HG03520 (cell line): ENCODE results near the gene ZBTB7C.

Experiments used
- ATAC-seq: cut with Tn5 transposase; IDR thresholded peaks from one replicate; pipeline ENCODE4 v1.9.1; 2021; ENCODE audit warnings: mild to moderate bottlenecking, moderate library complexity; ENCODE audit not compliant: unreplicated experiment

ZBTB7C gene

DNA sequence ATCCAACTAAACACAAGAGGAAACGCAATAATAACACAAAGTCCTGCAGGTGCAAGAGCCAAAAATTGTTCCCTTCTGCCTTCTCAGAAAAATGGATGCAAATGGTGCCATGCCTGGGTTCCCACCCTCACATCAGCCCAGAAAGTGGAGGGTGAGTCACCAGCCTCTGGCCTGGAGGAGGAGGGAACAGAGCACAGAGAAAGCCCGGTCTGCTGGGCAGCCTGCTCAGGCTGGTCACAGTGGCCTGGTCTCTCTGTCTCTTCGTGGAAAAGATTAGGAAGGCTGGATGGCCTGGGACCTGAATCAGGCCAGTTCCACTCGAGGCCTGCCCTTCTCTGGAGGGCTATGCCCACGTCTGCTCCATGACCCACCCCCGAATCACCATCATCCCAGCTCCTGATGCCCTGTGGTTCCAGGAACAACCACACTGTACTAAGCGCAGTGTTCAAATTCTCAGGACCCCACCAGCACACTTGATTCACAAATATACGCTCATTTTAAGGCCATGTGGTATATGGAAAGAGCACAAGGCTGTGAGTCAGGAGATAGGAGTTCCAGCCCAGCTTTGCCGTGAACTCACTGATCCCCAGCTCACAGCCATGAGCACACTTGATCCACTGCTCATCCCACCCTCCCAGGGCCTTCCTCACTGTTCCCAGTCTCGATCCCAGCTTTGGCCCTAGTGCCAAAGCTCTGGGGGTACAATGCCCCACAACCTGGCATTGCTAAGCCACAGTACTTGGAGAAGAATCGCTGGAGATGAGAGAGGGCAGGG is 82.1 kb downstream of the ZBTB7C start:
- ATAC-seq, result no peak

DNA sequence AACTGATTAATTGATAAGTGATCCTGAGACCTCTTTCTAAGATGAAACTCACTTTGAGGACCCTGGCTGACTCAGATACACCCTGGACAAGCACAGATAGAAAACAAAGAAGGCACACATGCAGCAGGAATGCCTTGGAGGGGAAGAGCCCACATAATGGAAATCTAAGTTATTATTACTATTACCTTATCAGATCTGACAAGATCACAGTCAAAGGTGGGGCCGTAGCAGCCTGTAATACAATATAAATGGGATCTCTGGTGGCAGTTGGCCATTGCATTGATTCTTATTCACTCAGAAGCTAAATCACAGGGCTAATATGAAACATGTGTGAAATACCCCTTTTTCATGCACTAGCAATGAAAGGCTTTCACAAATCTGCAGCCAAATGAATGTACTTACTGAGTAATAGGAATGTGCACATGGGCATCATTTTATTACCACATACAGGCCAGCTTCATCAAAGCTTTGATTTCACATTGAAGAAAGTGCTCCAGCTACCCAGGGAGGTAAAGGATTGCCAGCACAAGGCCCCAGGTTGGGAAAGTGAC is 84.0 kb downstream of the ZBTB7C start:
- no peak for ATAC-seq

DNA sequence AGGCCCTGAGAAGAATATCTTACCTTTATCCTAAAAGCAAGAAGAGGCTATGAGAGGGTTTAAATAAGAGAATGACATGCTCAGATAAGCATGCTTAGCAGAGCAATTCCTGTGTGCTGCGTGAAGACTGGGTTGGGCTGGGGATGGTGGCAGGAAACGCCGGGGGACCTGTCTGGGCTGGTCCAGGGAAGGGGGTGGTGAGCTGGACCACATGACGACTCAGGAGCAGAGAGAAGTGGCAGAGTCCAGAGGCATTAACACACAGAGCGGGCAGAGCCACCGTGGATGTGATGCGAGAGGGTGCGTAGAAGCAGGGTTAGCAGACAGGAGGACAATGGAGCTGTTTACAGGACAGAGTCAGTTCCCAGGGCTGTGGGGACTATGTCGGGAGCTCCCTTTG is 84.5 kb downstream of the ZBTB7C start:
- ATAC-seq, result no peak

DNA sequence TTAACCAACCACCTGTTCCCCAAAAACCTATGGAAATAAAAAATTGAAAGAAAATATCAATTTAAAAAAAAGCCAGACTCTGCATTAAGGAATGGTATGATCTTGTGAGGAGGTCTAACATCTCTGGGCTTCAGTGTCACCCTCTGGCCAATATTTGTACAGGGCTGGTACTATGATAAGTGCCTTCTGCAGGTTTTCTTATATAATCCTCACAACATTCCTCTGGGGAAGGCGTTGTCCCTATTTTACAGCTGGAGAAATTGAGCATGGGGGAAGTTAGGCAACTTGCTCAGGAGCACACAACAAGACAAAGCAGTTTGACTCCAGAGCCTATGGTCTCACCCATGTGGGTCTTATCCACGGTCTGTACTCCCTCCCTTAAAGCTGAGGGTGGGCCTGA is 86.0 kb downstream of the ZBTB7C start:
- no peak for ATAC-seq

DNA sequence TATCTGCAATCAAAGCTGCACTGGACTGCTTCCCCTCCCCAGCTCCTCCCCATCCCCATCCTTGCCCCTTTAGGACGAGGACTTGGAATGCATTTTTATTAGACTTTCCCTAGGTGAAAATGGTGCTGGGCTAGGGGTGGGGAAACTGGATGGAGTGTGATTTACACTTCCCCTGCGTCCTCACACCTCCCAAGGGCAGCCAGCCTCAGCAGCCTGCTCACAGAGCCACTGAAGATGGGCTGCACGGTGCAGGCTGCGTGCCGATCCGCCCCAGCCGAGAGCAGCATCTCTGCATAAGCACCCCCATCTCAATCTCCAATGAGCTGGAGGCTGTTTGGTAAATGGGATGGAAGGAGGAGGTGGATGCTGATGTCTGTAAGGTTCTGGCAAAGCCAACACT is 87.6 kb downstream of the ZBTB7C start:
- no peak for ATAC-seq

DNA sequence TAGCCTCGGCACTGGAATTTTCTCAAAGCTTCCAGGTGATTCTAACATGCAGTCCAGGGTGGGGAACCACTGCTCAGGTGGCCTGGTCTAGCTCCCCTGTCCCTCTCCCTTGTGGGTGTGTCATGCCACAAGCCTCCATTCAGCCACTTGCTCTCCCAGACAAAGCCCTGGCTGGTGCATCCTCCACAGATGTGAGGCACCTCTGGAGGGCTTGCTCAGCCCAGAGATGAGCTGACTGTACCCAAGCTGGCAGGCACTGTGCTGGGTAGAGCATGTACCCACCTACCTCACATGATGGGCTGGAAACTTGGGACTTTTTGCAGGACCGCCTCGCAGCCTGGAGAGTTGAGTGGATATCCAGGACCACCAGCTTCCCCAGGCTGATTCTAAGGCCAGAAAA is 88.1 kb downstream of the ZBTB7C start:
- no peak for ATAC-seq

DNA sequence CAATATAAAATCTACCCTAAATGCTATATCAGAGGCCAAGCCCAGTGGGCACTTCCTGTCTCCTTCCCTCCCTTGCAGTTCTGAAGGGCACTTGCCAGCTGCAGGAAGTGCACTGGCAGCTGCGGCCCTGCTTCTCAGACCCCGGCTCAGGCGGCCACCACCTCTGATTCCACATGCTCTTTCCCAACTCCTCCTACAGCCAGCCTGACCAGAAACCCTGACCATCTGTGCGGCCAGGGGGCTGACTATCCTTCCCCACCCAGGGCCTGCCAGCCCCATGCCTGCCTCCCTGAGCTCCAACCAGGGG is 88.6 kb downstream of the ZBTB7C start:
- ATAC-seq, result no peak

DNA sequence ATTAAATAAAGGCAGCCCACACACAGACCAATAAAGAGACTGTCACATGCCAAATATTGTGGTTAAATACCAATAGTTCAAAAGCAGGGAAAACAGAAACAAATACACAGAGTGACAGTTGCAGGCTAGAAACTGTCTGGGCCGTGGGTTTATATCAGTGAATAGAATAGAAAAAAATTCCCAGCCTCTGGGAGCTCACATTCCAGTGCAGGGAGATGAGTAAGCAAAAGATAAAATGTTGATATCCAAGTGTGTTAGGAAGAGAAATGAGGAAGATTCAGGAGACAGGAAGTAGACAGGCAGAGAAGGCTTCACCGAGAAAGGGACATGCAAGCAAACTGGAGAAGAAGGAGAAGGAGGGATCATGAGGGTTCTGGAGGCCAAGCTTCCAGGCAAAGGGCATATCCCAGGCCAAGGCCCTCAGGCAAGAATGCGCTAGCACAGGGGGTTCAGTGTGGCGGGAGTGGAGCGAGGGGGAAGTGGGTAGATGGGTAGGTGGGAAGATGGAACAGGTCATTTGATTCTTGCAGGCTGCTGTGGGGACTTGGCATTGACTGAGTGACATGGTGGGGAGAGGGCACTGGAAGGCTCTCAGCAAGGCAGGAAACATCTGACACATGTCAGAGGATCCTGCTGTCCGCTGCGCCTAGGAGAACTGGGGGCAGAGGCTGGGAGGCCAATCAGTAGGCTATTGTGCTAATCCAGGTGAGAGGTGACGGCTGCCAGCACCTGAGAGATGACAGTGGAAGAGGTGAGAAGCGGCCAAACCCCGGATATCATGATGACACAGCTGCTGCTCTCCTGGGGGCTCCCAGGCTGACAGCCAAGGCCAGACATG is 89.2 kb downstream of the ZBTB7C start:
- ATAC-seq, result no peak

DNA sequence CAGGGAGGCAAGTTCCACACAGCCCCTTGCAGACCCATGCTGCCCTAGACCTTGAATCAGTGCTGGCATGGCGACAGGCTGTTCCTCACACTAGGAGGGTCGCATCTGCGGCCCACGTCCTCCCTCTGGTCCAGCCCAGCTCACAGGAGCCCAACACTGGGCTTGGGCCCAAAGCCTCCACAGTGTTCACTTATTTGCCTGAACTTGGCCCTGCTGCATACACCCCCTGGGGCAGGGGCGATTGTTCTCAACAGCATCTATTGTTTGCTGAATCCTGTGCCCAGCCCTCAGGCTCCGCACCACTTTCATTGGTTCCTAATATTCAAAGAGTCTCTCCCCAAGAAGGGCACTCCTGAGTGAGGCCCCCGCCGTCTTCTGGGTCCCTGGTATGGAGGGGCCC is 90.7 kb downstream of the ZBTB7C start:
- ATAC-seq, result no peak

DNA sequence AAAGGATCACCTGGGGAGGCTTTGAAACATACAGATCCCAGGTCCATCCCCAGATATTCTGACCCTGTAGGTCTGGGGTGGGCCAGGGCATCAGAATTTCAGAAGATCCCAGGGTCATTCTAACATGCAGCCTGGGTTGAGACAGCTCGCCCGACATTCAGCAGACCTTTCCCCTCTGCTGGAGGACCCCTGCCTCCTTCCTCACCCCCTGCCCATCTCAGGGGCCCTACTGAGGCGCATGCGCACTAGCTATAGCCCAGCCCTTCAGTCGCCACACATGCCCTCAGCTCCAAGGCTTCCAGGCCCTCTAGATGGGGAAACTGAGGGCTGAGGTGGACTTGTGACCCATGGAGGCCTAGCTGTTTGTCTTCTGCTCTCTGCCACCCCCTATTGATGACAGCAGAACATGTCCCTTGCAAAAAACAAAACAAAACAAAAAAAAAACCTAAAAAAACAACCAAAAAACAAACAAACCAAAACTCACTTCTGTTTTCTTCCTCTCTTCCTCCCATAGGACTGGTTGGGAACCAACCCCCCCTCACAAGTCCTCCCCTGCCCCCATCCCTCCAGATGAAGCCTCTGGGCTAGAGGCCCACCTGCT is 91.3 kb downstream of the ZBTB7C start:
- ATAC-seq, result no peak

DNA sequence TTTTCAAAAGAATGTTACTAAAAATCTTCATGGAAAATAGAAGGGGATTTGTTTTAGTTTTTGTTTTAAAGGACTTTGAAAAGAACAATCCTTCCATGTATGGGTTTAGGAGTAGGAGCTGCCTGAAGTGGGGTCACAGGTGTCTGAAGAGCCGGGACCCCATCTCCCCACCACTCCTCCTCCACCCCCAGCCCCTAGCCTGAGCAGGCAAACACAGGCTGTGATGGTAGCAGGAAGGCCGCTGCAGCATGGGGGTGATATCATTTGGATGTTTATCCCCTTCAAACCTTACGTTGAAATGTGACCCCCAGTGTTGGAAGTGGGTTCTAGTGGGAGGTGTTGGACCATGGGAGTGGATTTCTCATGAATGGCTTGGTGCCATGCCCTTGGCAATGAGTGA is 93.0 kb downstream of the ZBTB7C start:
- ATAC-seq, result no peak

DNA sequence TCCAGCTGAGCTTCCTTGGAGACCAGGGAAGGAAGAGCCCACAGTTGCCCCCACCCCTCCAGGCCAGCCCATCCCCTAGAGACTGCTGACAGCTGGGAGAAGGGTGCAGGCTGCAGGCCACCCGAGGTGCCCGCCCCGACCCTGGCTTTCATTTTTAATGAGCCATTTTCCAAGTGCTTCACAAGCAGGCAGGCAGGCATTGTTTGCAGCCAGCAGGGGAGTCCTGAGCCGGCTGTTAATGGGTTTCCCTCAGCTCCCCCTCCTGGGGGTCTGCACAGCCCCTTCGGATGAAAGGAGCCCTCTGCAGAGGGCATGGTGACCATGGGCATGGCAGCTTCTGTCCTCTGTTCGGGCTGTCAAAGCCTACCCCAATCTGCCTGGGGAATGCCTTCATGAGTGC is 94.5 kb downstream of the ZBTB7C start:
- ATAC-seq, result no peak

DNA sequence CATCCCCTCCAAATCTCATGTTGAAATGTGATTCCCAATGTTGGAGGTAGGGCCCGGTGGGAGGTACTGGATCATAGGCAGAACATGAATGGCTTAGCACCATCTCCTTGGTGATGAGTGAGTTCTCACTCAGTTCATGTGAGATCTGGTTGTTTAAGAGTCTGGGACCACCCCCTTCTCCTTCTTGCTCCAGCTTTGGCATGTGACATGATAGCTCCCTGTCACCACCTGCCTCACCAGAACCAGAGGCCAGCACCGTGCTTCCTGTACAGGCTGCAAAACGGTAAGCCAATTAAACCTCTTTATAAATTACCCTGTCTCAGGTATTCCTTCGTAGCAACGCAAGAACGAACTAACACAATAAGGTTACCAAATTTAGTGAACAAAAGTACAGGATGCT is 95.4 kb downstream of the ZBTB7C start:
- ATAC-seq, result no peak

DNA sequence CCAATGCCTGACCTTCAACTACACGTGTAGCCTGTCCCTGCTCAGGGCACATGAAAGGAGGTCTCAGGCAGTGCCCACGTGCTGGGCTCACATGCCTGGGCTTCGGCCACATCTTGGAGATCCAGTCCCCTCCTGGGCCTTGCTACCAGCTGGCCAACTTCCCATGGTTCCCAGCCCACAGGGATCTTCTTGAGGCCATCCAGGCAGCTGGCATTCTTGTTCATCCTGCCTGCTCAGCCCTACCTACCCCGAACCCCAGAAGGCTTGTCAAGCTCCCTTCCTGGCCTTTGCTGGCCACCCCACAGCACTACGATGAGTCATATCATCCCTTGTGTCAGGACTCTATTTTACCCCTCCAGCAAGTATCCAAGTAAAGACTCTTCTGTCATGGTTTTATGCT is 97.1 kb downstream of the ZBTB7C start:
- no peak for ATAC-seq

DNA sequence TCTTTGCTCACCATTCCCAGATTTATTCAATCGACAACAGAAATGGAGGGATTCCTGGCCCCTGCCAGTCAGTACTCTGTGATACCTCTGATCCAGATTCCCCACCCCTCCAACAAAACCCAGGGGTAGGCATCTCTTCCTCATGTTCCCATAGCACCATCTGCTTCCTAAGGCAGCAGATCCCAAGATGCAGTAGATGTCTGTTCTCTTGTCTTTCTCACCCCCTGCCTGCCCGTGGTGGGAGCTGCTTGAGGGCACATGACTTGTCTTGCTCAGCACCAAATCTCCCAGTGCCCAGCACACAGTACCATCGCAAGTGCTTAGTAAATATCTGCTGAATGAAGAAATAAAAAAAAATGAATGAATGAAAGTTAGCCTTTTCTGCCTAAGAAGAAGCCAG is 98.2 kb downstream of the ZBTB7C start:
- no peak for ATAC-seq

DNA sequence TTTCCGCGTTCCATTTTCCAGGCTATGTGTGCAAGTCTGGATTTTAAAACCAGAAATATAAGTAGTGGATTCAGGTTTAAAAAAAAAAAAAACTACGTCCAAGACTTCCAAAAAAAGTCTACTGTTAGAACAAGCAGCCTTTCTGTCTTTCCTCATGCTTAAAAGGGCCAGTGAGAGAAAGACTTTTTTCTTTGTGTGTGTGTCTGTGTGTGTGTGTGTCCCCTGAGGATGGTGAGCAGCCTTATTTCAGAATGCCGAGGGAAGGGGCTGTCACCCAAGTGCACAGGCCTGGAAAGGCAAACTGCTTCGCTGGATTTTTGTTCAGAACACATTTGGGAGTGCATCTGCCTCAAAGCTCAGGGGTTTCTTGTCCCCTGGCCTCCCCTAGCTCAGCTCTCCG is 98.8 kb downstream of the ZBTB7C start:
- no peak for ATAC-seq

DNA sequence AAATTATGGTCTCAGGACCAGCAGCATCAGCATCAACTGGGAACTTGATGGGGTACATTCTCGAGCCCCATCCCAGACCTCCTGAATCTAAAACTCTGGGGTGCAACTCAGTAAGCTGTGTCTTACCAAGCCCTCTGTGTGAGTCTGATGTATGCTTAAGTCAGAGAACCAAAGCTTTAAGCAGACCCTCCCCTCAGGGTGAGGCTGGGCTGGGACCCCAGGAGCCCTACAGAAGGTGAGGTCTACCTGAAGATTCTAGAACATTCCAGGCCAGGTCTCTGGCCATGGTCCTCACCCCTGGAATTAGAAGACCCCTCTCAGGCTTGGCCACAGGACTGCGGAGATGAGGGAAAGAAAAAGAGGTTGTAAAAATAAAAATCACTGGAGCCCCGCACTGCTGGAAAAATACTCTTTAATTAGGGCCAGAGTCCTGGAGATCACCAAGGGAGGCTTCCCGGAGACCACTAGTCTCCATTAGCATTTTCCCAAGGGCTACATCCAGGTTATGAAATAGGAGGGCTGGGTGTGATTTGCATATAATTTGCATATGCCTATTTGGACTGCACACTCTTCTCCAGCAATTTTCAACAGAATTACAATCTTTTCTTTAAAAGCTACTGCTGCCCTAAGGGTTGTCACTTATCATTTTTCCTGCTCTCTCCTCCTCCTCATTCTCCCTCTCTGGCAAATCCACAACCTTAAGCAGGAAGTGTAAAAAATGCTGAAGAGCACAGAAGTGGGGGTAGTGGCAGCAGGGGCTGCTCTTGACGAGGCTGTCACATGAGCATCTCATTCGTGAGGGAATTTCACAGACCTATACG is 100.2 kb downstream of the ZBTB7C start:
- ATAC-seq, result no peak

DNA sequence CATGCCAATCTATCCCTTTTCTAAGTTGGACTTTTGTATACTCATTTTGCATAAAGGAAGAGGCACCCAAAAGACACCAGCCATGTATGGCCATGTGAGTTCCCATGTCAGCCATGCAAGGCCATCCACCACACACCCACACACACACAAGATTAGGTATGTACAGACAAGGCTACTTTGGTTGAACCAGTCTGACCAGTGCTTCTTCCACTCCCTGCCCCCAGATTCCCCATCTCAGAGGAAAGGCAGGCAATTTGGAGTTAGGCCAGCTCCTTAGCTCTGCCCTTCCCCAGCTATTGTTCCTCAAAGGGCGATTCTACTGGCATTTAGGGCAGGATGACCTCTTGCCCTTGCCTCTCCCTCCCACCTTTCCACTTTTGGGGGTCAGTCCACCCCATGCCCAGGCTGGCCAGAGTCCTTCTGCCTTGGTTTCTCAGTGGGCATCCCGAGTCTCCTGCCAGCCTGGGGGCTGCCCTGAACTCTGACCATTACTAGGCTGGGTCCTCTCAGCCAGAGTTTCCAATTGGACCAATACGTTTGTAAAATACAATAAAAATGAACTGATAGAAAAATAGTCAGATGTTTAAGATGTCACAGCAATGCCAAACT is 101.1 kb downstream of the ZBTB7C start:
- no peak for ATAC-seq

DNA sequence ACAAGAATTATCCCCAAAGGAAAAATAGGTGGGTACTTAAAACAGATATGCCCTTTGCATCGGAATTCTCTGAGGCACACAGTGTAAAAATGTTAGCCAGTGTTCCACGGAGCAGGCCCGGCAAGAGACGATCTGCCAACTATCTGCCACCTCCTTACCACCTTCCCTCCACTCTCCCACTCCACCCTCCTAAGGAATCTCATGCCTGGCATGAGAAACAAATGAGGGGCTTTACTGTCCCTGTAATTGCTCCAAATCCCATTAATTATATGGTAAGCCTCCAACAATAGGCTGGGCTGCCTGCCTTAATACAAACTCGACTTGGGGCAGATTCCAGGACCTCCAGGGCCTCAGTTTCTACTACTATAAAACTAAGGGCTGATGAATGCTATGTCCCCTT is 102.3 kb downstream of the ZBTB7C start:
- no peak for ATAC-seq

DNA sequence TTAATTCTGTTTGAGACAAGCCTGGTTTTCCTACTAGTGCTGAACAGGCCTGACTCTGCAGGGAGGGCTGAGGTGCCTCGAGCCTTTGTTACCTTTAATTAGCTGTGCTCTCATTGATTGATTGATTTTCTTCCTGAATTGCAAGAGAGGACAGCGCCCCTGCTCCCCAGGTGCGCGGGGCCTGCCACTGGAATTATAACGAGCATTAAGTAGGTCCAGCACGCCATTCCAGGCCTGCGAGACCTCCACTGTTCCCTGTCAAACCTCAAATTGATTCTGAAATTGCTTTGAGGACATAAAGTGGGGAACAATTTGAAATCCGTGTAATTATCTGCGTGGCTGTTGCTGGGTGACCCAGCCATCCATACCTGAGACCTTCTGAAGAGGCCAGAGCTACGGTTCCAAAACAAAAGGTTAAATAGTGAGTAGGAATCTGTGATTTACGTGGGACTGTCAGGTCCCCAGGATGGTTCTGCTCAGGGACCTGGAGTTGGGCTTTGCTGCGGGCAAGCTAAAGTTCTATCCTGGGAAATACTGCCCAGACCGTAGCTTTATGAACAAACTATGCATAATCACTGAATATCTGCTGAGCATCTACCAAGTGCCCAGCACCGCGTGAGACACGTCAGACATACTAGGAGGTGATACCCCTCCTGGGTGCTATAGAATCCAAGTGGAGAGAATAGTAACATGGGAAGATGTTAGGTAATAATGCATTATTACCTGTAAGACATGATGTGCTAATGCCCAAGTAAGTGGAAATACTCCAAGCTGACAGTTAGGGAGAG is 104.1 kb downstream of the ZBTB7C start:
- ATAC-seq, result no peak
